Mesenchymal stem cell (in vitro differentiated cells and primary cell): ENCODE data around the gene YJU2.

ENCODE experiments used
- DNase-seq: peaks from one replicate; pipeline ENCODE4 v3.0.0-alpha.2; 2013
- H2AFZ ChIP-seq: one replicate; pipeline ENCODE4 v1.6.1; 2013; ENCODE audit warnings: low read depth, mild to moderate bottlenecking, control low read depth, inconsistent platforms, low read length, moderate library complexity
- H2AK5ac ChIP-seq: 2 replicates; pipeline ENCODE4 v1.6.1; 2013; ENCODE audit warnings: low read length, moderate library complexity, mild to moderate bottlenecking, inconsistent platforms; ENCODE audit not compliant: severe bottlenecking
- H2BK120ac ChIP-seq: one replicate; pipeline ENCODE4 v1.6.1; 2013; ENCODE audit warnings: low read depth, mild to moderate bottlenecking, inconsistent platforms, low read length, moderate library complexity
- H2BK12ac ChIP-seq, 2 experiments: one replicate each; pipeline ENCODE4 v1.6.1; 2013; ENCODE audit warnings: inconsistent platforms in 2 of 2, low read length in 2 of 2, mild to moderate bottlenecking in 2 of 2, moderate library complexity in 2 of 2, control low read depth in 1 of 2
- H2BK15ac ChIP-seq: one replicate; pipeline ENCODE4 v1.6.1; 2013; ENCODE audit warnings: mild to moderate bottlenecking, low read depth, inconsistent platforms; ENCODE audit not compliant: poor library complexity, severe bottlenecking
- H2BK5ac ChIP-seq: 2 replicates; pipeline ENCODE4 v1.6.1; 2013; ENCODE audit warnings: low read depth, mild to moderate bottlenecking, low read length, control low read depth, inconsistent platforms; ENCODE audit not compliant: poor library complexity, severe bottlenecking
- H3K14ac ChIP-seq, 2 experiments: one replicate each; pipeline ENCODE4 v1.6.1; 2013; ENCODE audit warnings: inconsistent platforms in 2 of 2, low read length in 2 of 2, control low read depth in 1 of 2, mild to moderate bottlenecking in 1 of 2, moderate library complexity in 1 of 2
- H3K18ac ChIP-seq, 2 experiments: one replicate each; pipeline ENCODE4 v1.6.1; 2013; ENCODE audit warnings: inconsistent platforms in 2 of 2, low read length in 2 of 2, control low read depth in 1 of 2, low read depth in 1 of 2, mild to moderate bottlenecking in 1 of 2
- H3K23ac ChIP-seq, 2 experiments: one replicate each; pipeline ENCODE4 v1.6.1; 2013; ENCODE audit warnings: inconsistent platforms in 2 of 2, low read length in 2 of 2, mild to moderate bottlenecking in 2 of 2, moderate library complexity in 2 of 2, control low read depth in 1 of 2
- H3K27ac ChIP-seq: 2 replicates; pipeline ENCODE4 v1.5.1; 2013; ENCODE audit warnings: mild to moderate bottlenecking, moderate library complexity, low read length, control low read depth, inconsistent platforms; ENCODE audit not compliant: poor library complexity, severe bottlenecking
- H3K27me3 ChIP-seq, 2 experiments: 2 replicates each; pipeline versions ENCODE4 v1.6.1 to v1.7.0; 2013; ENCODE audit warnings: low read length in 2 of 2, mild to moderate bottlenecking in 2 of 2, moderate library complexity in 2 of 2, control low read depth in 1 of 2, inconsistent platforms in 1 of 2; ENCODE audit not compliant: control insufficient read depth in 1 of 2, insufficient read depth in 1 of 2
- H3K36me3 ChIP-seq, 2 experiments: 2 replicates each; pipeline versions ENCODE4 v1.6.1 to v1.7.0; 2013; ENCODE audit warnings: low read length in 2 of 2, control low read depth in 1 of 2, inconsistent platforms in 1 of 2, low read depth in 1 of 2, mild to moderate bottlenecking in 1 of 2; ENCODE audit not compliant: insufficient read depth in 2 of 2, control insufficient read depth in 1 of 2
- H3K4ac ChIP-seq, 2 experiments: one replicate each; pipeline ENCODE4 v1.6.1; 2013; ENCODE audit warnings: inconsistent platforms in 2 of 2, low read length in 2 of 2, mild to moderate bottlenecking in 2 of 2, moderate library complexity in 2 of 2, control low read depth in 1 of 2, low read depth in 1 of 2
- H3K4me1 ChIP-seq: 2 replicates; pipeline ENCODE4 v1.6.1; 2013; ENCODE audit warnings: low read depth, low read length, control low read depth; ENCODE audit not compliant: control insufficient read depth, insufficient read depth
- H3K4me2 ChIP-seq: 2 replicates; pipeline ENCODE4 v1.6.1; 2013; ENCODE audit warnings: low read length, mild to moderate bottlenecking, inconsistent platforms; ENCODE audit not compliant: poor library complexity, severe bottlenecking
- H3K4me3 ChIP-seq, 2 experiments: 2 replicates each; pipeline versions ENCODE4 v1.5.1 to v1.7.0; 2013; ENCODE audit warnings: low read length in 2 of 2, mild to moderate bottlenecking in 2 of 2, control low read depth in 1 of 2, low read depth in 1 of 2; ENCODE audit not compliant: insufficient read depth in 1 of 2
- H3K79me1 ChIP-seq: replicated peaks from 2 replicates; pipeline ENCODE4 v1.6.1; 2013; ENCODE audit warnings: mild to moderate bottlenecking, control low read depth, low read length, inconsistent platforms; ENCODE audit not compliant: poor library complexity, severe bottlenecking
- H3K9ac ChIP-seq: 2 replicates; pipeline ENCODE4 v1.7.0; 2013; ENCODE audit warnings: mild to moderate bottlenecking, low read length, moderate library complexity
- H3K9me3 ChIP-seq: 2 replicates; pipeline ENCODE4 v1.7.0; 2013; ENCODE audit warnings: mild to moderate bottlenecking, low read length; ENCODE audit not compliant: control insufficient read depth
- H4K8ac ChIP-seq: one replicate; pipeline ENCODE4 v1.6.1; 2013; ENCODE audit warnings: inconsistent platforms, mild to moderate bottlenecking, low read length, moderate library complexity
- H4K91ac ChIP-seq: one replicate; pipeline ENCODE4 v1.6.1; 2013; ENCODE audit warnings: mild to moderate bottlenecking, low read length, inconsistent platforms
- WGBS: methylation state at CpG from one replicate; pipeline ENCODE4 v1.1.7; 2013; ENCODE audit warnings: mixed read lengths; 5-methylcytosine and 5-hydroxymethylcytosine counted together

Gene YJU2

GRCh38 chr19:4260613-4261191 lies 13.8 kb downstream of the YJU2 start:
- H2BK12ac ChIP-seq: no peak overlapping the region
- H2BK15ac ChIP-seq: no peak overlapping the region
- no peak overlapping the region for H4K8ac ChIP-seq
- H3K14ac ChIP-seq: no peak overlapping the region
- no peak overlapping the region for H2AFZ ChIP-seq
- no peak overlapping the region for H2AK5ac ChIP-seq
- H3K4me1 ChIP-seq: no peaks in the 10 kb centered on the region
- no peaks in the 10 kb centered on the region for H3K79me1 ChIP-seq
- 97% methylated on average over 11 of the region's 11 CpGs for WGBS
- no peak for DNase-seq
- no peak overlapping the region for H2BK120ac ChIP-seq
- no peak overlapping the region for H3K4me2 ChIP-seq
- H2BK5ac ChIP-seq: no peak overlapping the region
- no peak overlapping the region for H3K23ac ChIP-seq
- no peak overlapping the region for H3K4me3 ChIP-seq
- H3K9me3 ChIP-seq: peaks cover 9% of the 10 kb centered on the region
- no peak overlapping the region for H3K9ac ChIP-seq
- H3K4ac ChIP-seq: no peak overlapping the region
- no peaks in the 10 kb centered on the region for H3K27me3 ChIP-seq
- no peak overlapping the region for H3K18ac ChIP-seq
- H3K27ac ChIP-seq: no peak overlapping the region
- no peak overlapping the region for H4K91ac ChIP-seq
- H3K36me3 ChIP-seq: peaks cover 54 to 67% of the 10 kb centered on the region in 2 experiments

- Histone ChIP-seq H3K14ac (no peak overlapping the region), H3K4me1 (no peaks in the 10 kb centered on the region), H3K9ac (no peak overlapping the region), H2BK12ac (no peak overlapping the region), H3K36me3 (peaks cover 49 to 61% of the 10 kb centered on the region in 2 experiments), H2BK5ac (no peak overlapping the region), H2AFZ (no peak overlapping the region), H3K27me3 (no peaks in the 10 kb centered on the region), H2BK15ac (no peak overlapping the region), H2AK5ac (no peak overlapping the region), H2BK120ac (no peak overlapping the region), H3K4ac (no peak overlapping the region), H4K91ac (no peak overlapping the region), H4K8ac (no peak overlapping the region), H3K4me2 (no peak overlapping the region), H3K4me3 (no peak overlapping the region), H3K79me1 (peaks cover 3% of the 10 kb centered on the region), H3K27ac (no peak overlapping the region), H3K9me3 (no peaks in the 10 kb centered on the region), H3K23ac (no peak overlapping the region), H3K18ac (no peak overlapping the region)
- WGBS: 96% methylated on average over 3 of the region's 4 CpGs
- DNase-seq: no peak
These were observed 17.9 kb downstream of the YJU2 start for GRCh38 chr19:4264812-4265211.

GRCh38 chr19:4266253-4267000 lies 19.5 kb downstream of the YJU2 start:
- Histone ChIP-seq H3K23ac (no peak overlapping the region), H3K36me3 (peaks cover 42 to 50% of the 10 kb centered on the region in 2 experiments), H3K4me1 (no peaks in the 10 kb centered on the region), H3K9me3 (no peaks in the 10 kb centered on the region), H2BK120ac (no peak overlapping the region), H3K4me2 (no peak overlapping the region), H4K91ac (peak overlapping the region; percentile 18), H2BK12ac (no peak overlapping the region), H3K79me1 (peaks cover 3% of the 10 kb centered on the region), H3K18ac (no peak overlapping the region), H2AFZ (no peak overlapping the region), H3K9ac (no peak overlapping the region), H4K8ac (no peak overlapping the region), H3K27ac (no peak overlapping the region), H3K4me3 (no peak overlapping the region), H2AK5ac (no peak overlapping the region), H3K27me3 (no peaks in the 10 kb centered on the region), H3K14ac (no peak overlapping the region), H3K4ac (no peak overlapping the region), H2BK5ac (no peak overlapping the region), H2BK15ac (no peak overlapping the region)
- no peak for DNase-seq
- 95% methylated on average over 17 of the region's 18 CpGs for WGBS

GRCh38 chr19:4267101-4267900 lies 20.4 kb downstream of the YJU2 start:
- Histone ChIP-seq H2AK5ac (no peak overlapping the region), H2BK5ac (no peak overlapping the region), H3K23ac (no peak overlapping the region), H4K8ac (no peak overlapping the region), H3K9me3 (no peaks in the 10 kb centered on the region), H3K79me1 (peaks cover 3% of the 10 kb centered on the region), H3K27ac (no peak overlapping the region), H2AFZ (no peak overlapping the region), H3K4me1 (no peaks in the 10 kb centered on the region), H4K91ac (peak overlapping the region; percentile 48), H3K27me3 (no peaks in the 10 kb centered on the region), H3K14ac (no peak overlapping the region), H3K9ac (no peak overlapping the region), H3K36me3 (peaks cover 43 to 47% of the 10 kb centered on the region in 2 experiments), H3K18ac (no peak overlapping the region), H2BK120ac (no peak overlapping the region), H2BK15ac (no peak overlapping the region), H2BK12ac (no peak overlapping the region), H3K4me2 (no peak overlapping the region), H3K4ac (no peak overlapping the region), H3K4me3 (no peak overlapping the region)
- peak; percentile 75 for DNase-seq
- WGBS: 39% methylated on average over 19 of the region's 21 CpGs
